D341Med (cell line): ENCODE data around the gene NPL.

ENCODE experiments used
- DNase-seq: peaks from one replicate; pipeline ENCODE4 v3.0.0; 2012; ENCODE audit warnings: low spot score

NPL gene

DNA sequence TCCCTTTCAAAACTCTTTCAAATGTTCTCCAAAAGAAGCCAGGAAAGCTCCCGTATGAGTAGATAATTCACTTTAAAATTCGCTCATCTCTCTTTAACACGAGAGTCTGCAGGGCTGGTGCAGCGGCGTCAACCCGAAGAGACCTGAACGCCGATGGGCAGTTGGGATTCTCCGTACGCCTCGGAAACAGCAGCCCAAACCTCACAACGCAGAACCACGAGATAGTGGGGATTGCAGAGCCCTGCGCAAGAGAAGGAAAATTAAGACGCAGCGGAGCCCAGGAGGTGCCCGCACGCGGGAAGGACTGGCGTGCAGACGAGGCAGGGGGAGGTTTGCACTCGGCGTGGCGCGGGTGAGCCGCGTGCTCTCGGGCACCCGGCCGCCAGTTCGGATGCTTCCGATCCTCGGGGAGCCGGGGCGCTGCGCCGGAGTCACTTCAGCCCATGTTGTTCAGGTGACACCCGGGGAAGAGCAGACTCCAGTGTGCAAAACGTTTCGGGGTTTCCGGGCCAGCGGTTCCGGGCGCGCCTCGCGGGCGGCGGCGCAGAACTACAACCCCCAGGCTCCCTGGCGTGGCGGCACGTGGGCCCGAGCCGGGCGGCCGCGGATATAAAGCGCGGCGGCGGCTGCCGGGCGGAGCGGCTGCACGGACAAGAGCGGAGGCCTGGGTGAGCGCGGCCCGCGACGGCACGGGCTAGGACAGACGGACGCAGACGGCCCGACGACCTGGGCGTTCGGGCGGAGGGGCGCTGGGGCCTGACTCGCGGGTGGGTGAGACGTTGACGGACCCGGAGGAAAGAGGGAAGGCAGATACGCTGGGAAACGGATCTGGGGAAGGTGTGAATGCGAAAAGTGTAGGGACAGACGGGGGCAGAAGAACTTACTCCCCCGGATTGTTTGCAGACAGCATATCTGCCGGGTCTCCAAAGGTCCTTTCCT, at the start of gene NPL:
NPL (plus strand) TSS at position 636 of the 939 bp plus-strand sequence. CDS start 4,599 bp downstream, outside the sequence.
- DNase-seq: peak; percentile 96

GRCh38 chr1:182740120-182740519, 49.5 kb upstream of the NPL start:
- DNase-seq: no peak

GRCh38 chr1:182742780-182743179, 46.8 kb upstream of the NPL start:
- no peak for DNase-seq

DNA sequence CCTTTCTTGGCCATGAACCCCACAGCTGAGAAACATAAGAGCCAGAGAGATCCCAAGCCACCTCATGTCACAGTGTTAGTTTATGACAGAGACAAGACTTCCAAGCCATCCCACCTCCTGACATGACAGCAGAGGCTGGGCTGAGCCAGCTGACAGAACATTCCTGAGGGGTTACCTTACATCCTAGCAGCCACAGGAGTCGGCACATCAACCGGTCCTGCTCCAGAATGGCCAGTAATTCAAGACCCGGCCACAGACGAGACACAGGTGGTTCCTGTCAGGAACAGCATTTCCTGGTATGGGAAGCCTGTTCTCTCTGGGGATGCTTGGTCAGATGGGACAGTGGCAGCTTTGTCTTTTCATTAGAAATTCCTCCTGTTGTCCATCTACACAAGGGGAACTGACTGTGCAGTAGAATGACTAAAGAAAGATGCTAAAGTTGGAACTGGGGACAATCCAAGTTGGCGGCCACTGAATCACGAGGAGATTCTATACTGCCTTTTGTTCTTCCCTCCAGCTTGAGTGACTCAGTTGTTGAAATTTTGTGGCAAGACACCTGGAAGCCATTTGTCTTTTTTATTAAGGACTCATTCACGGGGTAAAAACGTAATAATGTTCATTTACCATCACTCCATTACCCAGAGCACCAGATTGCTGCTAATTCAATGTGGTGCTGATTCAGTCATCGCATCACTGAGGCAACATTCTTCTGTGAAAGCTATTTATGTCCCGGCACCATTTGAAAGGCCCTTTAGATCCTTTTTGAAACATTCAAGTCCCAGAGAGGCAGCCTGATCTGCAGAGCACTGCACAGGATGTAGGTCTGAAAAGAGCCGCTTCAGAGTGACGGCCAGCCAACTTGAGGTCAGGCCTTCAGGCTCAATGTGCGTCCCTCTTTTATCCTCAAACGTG, 37.2 kb upstream of the NPL start:
- no peak for DNase-seq

DNA sequence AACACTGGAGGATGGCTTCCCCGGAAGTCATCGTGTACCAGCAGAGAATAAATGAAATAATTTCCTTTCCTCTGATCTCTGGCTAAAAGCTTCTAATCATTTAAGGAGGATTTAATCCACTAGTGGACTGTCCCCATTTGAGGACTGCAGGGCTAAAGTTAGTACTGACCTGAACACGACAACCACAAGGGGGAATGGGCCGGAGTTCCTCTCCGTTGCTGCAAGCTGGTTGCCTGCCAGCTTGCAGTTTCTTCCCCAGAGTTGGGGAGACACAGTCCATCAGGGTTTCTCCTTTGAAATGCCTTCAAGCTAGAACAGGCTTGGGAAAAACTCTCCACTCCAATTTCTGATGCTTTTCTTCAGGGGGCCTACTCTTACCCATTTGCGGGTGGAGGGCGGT, 35.5 kb upstream of the NPL start:
- DNase-seq: no peak

GRCh38 chr1:182754543-182755314, 34.8 kb upstream of the NPL start:
- no peak for DNase-seq

DNA sequence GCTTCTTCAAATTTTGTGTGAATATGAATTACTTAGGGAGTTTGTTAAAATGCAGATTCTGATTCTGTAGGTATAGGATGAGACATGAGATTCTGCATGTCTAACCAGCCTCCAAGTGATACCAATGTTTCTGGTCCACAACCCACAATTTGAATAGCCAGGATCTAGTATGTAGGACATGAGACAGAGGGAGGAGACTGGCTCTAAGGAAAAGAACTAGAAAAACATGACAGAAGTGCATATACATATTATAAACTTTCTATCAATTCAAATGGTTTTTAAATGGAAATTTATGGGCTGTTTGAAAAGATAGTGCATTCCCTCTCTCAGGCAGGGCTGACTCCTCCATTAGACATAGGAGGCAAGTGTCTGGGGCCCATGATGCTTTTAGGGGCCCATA, 33.9 kb upstream of the NPL start:
- DNase-seq: no peak

GRCh38 chr1:182756423-182756822, 33.1 kb upstream of the NPL start:
- no peak for DNase-seq

DNA sequence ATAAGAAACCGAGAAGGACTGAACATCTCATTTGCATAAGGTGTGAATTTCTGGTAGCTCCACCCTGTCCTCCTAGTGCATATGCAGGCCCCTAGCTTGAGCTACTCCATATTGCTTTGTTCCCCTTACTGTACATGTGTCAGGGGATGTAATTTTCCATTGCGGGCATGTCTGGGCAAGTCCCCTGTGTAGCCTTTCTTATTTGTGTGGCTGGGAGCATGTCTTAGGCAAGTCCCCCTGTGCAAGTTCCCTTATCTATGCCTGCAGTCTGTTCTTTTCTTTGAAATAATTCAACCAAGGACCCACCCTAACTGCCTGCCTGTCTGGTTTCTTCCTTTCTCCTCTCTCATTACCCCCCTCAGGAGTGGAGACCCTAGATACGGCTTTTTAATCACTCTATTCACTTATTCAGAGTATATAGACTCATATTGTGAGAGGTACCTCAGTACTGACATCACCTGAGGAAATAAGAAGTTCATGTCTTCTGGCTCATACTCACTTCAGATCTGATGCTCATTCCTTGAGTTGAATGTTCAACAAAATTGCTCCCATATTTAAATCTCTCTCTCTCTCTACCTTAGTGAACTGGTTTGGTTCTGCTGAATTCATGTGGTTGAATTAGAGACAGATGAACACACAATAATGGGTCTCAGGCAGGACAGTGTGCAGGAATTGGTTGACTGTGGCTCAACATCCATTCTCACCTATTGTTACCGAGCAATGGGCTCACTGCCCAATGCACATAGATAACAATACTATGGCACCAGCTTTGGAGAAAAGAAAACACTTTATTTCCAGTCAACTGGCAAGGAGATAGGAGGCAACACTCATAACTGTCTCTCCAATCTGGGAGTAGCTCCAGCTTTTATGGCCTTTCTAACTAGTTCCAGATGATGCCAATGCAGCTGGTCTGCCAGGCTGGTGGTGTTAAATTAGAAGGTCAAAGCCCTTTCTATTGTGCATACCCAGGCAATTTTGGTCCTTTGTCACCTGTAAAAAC, 27.9 kb upstream of the NPL start:
- DNase-seq: no peak

- no peak for DNase-seq
These were observed 27.0 kb upstream of the NPL start for GRCh38 chr1:182762536-182762935.

- no peak for DNase-seq
These were observed 25.4 kb upstream of the NPL start for GRCh38 chr1:182764029-182764727.

DNA sequence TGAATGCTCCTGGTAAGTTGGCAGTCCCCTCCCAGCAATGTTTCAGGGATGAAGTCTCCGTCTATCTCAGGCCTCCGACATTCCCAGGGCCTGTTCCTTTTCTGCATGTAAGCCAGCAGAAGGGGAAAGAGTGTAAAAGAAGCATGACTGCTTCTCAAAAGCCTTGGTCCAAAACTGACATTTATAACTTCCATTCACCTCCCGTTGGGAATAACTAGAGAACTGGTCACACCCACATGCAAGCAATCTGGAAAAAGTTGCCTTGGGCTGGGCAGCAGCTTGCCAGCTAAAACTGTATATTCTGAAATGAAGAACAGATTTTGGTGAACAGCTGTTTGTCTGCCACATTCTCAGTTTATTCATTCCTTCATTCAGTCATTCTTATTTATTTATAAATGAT, 24.2 kb upstream of the NPL start:
- DNase-seq: no peak

DNA sequence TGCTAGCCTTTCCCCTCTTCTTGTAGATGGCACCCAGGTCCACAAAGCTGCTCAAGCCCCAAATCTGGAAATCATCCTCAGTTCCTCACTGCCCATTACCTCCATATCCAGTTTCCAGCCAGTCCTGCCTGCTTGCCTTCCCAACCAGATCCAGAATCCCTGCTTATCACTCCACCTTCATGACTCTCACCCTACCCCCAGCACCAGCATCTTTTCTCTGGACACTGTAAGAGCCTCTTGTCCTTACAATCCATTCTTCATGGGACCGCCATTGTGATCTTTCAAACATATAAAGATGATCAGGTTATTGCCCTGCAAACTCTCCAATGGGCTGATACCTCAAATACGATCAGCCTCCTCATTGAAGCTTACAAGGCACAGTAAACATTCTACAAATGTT, 23.5 kb upstream of the NPL start:
- DNase-seq: no peak

DNA sequence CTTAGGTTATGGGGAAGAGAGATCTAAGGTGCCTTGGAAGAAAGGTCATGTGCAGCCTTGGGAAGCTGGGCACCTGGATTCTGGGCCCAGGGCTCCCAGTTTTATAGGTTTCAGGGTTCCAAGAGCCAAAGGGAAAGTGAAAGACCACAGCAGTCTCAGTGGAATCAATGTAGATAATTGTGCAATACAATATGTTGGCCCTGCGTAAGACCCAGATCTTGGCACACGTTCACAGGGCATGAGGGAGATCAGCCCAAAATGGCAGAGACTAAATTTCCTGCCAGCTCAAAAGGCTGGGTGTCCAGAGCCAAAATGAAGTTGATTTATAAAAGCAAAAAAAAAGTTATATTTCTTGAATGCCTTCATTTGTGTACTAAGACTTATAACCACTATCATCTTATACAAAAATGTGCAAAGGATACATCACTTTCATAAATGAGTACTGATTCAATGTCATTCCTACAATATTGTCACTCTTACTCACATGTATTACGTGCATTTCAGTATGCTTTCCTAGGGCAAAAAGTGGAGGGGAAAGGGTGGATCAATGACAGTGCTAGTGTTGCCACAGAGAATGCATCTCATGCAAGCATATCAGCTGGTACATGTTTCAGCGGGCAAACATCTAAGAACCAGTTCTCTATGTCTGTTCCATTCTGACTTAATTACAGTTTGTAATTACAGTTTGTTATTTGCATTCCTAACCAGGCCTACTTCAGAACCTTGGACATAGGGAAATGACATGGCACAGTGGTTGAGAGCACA, 22.5 kb upstream of the NPL start:
- DNase-seq: no peak

- no peak for DNase-seq
These were observed 20.6 kb upstream of the NPL start for GRCh38 chr1:182768963-182769362.

GRCh38 chr1:182770232-182770631, 19.3 kb upstream of the NPL start:
- DNase-seq: no peak

DNA sequence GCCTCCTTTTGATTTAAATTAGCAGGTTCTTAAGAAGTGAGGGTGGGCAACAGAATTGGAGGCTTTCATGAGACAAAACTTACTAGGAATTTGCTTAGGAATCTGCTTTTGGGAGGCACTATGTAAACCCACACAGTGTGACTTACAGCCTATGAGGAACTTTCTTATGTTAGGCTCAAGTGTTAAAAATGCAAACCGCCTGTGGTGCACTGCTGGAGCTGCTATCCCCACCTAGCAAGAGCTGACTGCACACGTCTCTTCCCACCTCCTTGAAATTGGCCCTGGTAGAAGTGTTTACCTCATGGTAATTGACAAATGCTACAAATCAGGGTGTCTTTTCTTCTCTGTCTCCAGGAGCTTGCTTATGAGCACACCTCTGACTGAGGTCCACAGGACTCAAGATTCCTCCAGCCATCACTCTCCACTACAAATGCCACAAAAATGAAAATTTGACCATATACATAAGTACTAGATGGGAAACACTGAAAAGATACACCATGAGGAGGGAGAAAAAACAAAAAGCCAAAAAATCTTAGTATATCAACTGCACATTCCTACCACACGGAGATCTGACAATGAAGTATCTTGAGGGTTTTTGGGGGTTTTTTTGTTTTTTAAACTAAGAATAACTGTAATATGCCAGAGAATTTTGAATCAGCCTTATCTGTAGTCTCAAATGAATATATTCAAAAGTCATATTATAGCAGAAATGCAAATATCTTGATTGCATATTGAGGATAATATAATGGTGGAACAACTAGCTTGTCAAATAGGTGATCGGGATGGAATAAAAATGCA, 18.2 kb upstream of the NPL start:
- no peak for DNase-seq

GRCh38 chr1:182777386-182777785, 12.2 kb upstream of the NPL start:
- no peak for DNase-seq

DNA sequence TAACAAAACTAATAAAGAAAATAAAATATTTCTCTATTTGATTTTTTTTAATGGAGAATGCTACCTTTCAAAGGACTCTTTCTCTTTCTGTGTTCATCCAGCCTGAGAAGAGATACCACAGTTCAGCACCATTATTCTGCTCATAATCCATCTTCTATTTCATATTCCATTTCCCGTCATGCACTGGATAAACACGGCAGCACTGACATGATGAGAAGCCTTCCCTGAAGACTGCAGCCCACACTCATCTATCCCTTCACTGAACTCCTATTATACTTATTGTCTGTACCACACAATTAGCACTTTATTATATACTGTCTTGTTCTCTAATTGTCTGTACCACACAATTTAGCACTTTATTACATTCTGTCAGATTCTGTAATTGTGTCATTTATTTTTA, 10.7 kb upstream of the NPL start:
- no peak for DNase-seq
